ENCODE measurements around the gene PABPC1L. TPM values are rescaled to one million over a fixed set of nuclear protein-coding genes. Genes with fewer than 3 reads are reported as not detected.

PABPC1L gene
- total RNA-seq, 1 experiment from 2014 or later: 127 TPM

GRCh38 chr20:44885392-44886265 is 24.2 kb upstream of the PABPC1L start, which contains the start of gene YWHAB (continued):
- TF ChIP-seq, protein P1, sequence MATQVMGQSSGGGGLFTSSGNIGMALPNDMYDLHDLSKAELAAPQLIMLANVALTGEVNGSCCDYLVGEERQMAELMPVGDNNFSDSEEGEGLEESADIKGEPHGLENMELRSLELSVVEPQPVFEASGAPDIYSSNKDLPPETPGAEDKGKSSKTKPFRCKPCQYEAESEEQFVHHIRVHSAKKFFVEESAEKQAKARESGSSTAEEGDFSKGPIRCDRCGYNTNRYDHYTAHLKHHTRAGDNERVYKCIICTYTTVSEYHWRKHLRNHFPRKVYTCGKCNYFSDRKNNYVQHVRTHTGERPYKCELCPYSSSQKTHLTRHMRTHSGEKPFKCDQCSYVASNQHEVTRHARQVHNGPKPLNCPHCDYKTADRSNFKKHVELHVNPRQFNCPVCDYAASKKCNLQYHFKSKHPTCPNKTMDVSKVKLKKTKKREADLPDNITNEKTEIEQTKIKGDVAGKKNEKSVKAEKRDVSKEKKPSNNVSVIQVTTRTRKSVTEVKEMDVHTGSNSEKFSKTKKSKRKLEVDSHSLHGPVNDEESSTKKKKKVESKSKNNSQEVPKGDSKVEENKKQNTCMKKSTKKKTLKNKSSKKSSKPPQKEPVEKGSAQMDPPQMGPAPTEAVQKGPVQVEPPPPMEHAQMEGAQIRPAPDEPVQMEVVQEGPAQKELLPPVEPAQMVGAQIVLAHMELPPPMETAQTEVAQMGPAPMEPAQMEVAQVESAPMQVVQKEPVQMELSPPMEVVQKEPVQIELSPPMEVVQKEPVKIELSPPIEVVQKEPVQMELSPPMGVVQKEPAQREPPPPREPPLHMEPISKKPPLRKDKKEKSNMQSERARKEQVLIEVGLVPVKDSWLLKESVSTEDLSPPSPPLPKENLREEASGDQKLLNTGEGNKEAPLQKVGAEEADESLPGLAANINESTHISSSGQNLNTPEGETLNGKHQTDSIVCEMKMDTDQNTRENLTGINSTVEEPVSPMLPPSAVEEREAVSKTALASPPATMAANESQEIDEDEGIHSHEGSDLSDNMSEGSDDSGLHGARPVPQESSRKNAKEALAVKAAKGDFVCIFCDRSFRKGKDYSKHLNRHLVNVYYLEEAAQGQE (IDR thresholded peaks at IDR 0.05; ENCODE audit: low read depth): no peak
- 0 out of 2 replicates have a peak, but pooled peaks have one; percentile 50 for TF ChIP-seq SIN3A (IDR thresholded peaks at IDR 0.05; ENCODE audit: low read depth)
- TF ChIP-seq ZBTB33 (IDR thresholded peaks at IDR 0.05; ENCODE audit: extremely low read depth, insufficient replicate concordance, low read length): no peak
- TF ChIP-seq SRF (IDR thresholded peaks at IDR 0.05; ENCODE audit: low read depth): no peak
- peak; percentile 63 for TF ChIP-seq POLR2AphosphoS5 (IDR thresholded peaks at IDR 0.05; ENCODE audit: low read depth, low read length)
- peak; percentile 74; the same call in 1 of the 2 replicates for TF ChIP-seq CBX3 (IDR thresholded peaks at IDR 0.05; ENCODE audit: low read depth)
- peak; percentile 82 for TF ChIP-seq ELF1 (IDR thresholded peaks at IDR 0.05; ENCODE audit: borderline replicate concordance, low read depth)
- TF ChIP-seq EGR1 (IDR thresholded peaks at IDR 0.05; ENCODE audit: low read depth): peak; percentile 84
- no peak for TF ChIP-seq JUND (IDR thresholded peaks at IDR 0.05)
- no peak for TF ChIP-seq RAD21 (IDR thresholded peaks at IDR 0.05; ENCODE audit: low read depth)

Data from HCT116 (cell line).